Caco-2 (cell line): ENCODE data around the gene E2F4. TPM values are rescaled to one million over a fixed set of nuclear protein-coding genes. Genes with fewer than 3 reads are reported as not detected.

ENCODE experiments used
- BruUV-seq: library from RNA; stranded (reverse); fragments of 400-500 nt; replicated peaks from 2 replicates; lab custom pipeline; 2021; lab: Mats Ljungman, UMichigan
- CTCF ChIA-PET: fragments of 300-600 bp; sonication (Branson Sonifier 250); formaldehyde crosslinking; loops from one replicate; lab custom pipeline; 2022; ENCODE audit warnings: antibody characterized with exemption; lab: Charles Lee
- POLR2A ChIA-PET: fragments of 300-600 bp; sonication (Branson Sonifier 250); formaldehyde crosslinking; loops from one replicate; lab custom pipeline; 2022; ENCODE audit warnings: antibody characterized with exemption; lab: Charles Lee
- DNase-seq, 2 experiments: peaks; one replicate each; pipeline versions ENCODE4 v3.0.0 to v3.0.0-alpha.2; 2020 to 2022
- H3K27me3 ChIP-seq: replicated peaks from 2 replicates; pipeline ENCODE4 v1.6.0; 2011; ENCODE audit warnings: low read length; ENCODE audit not compliant: control insufficient read depth, insufficient read depth
- H3K36me3 ChIP-seq: 2 replicates; pipeline ENCODE4 v1.5.1; 2011; ENCODE audit warnings: low read length; ENCODE audit not compliant: control insufficient read depth, insufficient read depth
- H3K4me1 ChIP-seq: fragments of 250-450 bp; sonication (Bioruptor Pico); 2 replicates; pipeline ENCODE4 v1.5.1; 2020; ENCODE audit warnings: mild to moderate bottlenecking
- H3K4me3 ChIP-seq: 2 replicates; pipeline ENCODE4 v1.5.1; 2011; ENCODE audit warnings: low read depth, mild to moderate bottlenecking, control low read depth, low read length
- H3K9me3 ChIP-seq: fragments of 250-450 bp; sonication (Bioruptor Pico); 2 replicates; pipeline ENCODE4 v1.5.1; 2020; ENCODE audit warnings: mild to moderate bottlenecking, moderate library complexity
- H3K27ac Mint-ChIP-seq: one replicate; pipeline ENCODE4 v1.8.0; 2022; ENCODE audit warnings: mixed read lengths; ENCODE audit not compliant: unreplicated experiment
- H3K27me3 Mint-ChIP-seq: one replicate; pipeline ENCODE4 v1.8.0; 2022; ENCODE audit warnings: mixed read lengths; ENCODE audit not compliant: insufficient read depth, unreplicated experiment
- H3K36me3 Mint-ChIP-seq: one replicate; pipeline ENCODE4 v1.8.0; 2022; ENCODE audit warnings: mild to moderate bottlenecking, mixed read lengths; ENCODE audit not compliant: insufficient read depth, unreplicated experiment
- H3K4me1 Mint-ChIP-seq: one replicate; pipeline ENCODE4 v1.8.0; 2022; ENCODE audit warnings: low read depth, mixed read lengths; ENCODE audit not compliant: unreplicated experiment
- H3K4me3 Mint-ChIP-seq: one replicate; pipeline ENCODE4 v1.8.0; 2022; ENCODE audit warnings: mild to moderate bottlenecking, moderate library complexity, mixed read lengths; ENCODE audit not compliant: unreplicated experiment
- H3K9me3 Mint-ChIP-seq: one replicate; pipeline ENCODE4 v1.8.0; 2022; ENCODE audit warnings: mixed read lengths; ENCODE audit not compliant: unreplicated experiment
- CTCF ChIP-seq, 2 experiments: fragments of 200-600 bp in 1 of 2; IDR thresholded peaks; 1 replicate in 1 of 2; 2 replicates in 1 of 2; pipeline versions ENCODE4 v1.5.1 to v1.8.0; 2011 to 2022; ENCODE audit warnings: antibody characterized with exemption in 1 of 2, control low read depth in 1 of 2, inconsistent platforms in 1 of 2, low read depth in 1 of 2, low read length in 1 of 2, mild to moderate bottlenecking in 1 of 2, moderate library complexity in 1 of 2; ENCODE audit not compliant: insufficient read depth in 1 of 2, severe bottlenecking in 1 of 2, unreplicated experiment in 1 of 2
- intact Hi-C: fragments of 100-400 bp; cut with micrococcal nuclease; formaldehyde crosslinking; loops from one replicate; pipeline ENCODE4 v1.10.0; 2022; ENCODE audit not compliant: unreplicated experiment
- total RNA-seq: library from RNA; stranded (reverse); gene quantifications from 2 replicates; pipeline ENCODE4 v1.2.3, GENCODE V29; 2022

E2F4 gene
- total RNA-seq, 1 experiment from 2014 or later: 115 TPM

- Mint-ChIP-seq H3K36me3 (peaks cover 20% of the 10 kb centered on the region), H3K4me3 (no peak overlapping the region), H3K9me3 (no peaks in the 10 kb centered on the region), H3K27ac (no peak overlapping the region), H3K4me1 (peaks cover 8% of the 10 kb centered on the region), H3K27me3 (no peaks in the 10 kb centered on the region)
- H3K36me3 ChIP-seq: no peaks in the 10 kb centered on the region
- H3K4me3 ChIP-seq: no peak overlapping the region
- H3K9me3 ChIP-seq: no peaks in the 10 kb centered on the region
- intact Hi-C loops: no loop called here
- no peak for TF ChIP-seq CTCF (IDR thresholded peaks at IDR 0.05; ENCODE audit: insufficient read depth in 1 of 2, low read depth in 1 of 2, low read length in 1 of 2, severe bottlenecking in 1 of 2, unreplicated experiment in 1 of 2)
- no peaks in the 10 kb centered on the region for H3K27me3 ChIP-seq
- ChIA-PET CTCF (interaction anchor here (0.7 to 2.5 kb wide), 2 partner anchors 13 to 258 kb away, joined by 3 to 5 read pairs; partner anchors contain the start of gene ELMO3), POLR2A (no interaction called here)
- DNase-seq: no peak
- H3K4me1 ChIP-seq: peaks cover 28% of the 10 kb centered on the region; the same call in 1 of the 2 replicates
- BruUV-seq: no TSS peak
Measured at GRCh38 chr16:67211674-67212073, 19.7 kb downstream of the E2F4 start.

GRCh38 chr16:67212766-67213165 is 20.8 kb downstream of the E2F4 start:
- TF ChIP-seq CTCF (IDR thresholded peaks at IDR 0.05; ENCODE audit: insufficient read depth in 1 of 2, low read depth in 1 of 2, low read length in 1 of 2, severe bottlenecking in 1 of 2, unreplicated experiment in 1 of 2): no peak
- peaks cover 17% of the 10 kb centered on the region; the same call in 1 of the 2 replicates for H3K4me1 ChIP-seq
- peaks cover 7% of the 10 kb centered on the region for H3K4me1 Mint-ChIP-seq
- H3K4me3 Mint-ChIP-seq: no peak overlapping the region
- CTCF ChIA-PET: interaction anchor here (2.5 kb wide), 1 partner anchor 14 kb away, joined by 5 read pairs; the partner anchor contains the start of gene ELMO3
- no peaks in the 10 kb centered on the region for H3K9me3 Mint-ChIP-seq
- no peak for DNase-seq
- intact Hi-C loops: no loop called here
- POLR2A ChIA-PET: no interaction called here
- no peaks in the 10 kb centered on the region for H3K27me3 ChIP-seq
- H3K27me3 Mint-ChIP-seq: no peaks in the 10 kb centered on the region
- no TSS peak for BruUV-seq
- H3K27ac Mint-ChIP-seq: no peak overlapping the region
- H3K36me3 ChIP-seq: no peaks in the 10 kb centered on the region
- no peaks in the 10 kb centered on the region for H3K9me3 ChIP-seq
- no peak overlapping the region for H3K4me3 ChIP-seq
- H3K36me3 Mint-ChIP-seq: peaks cover 14% of the 10 kb centered on the region

GRCh38 chr16:67213197-67214019 is 21.5 kb downstream of the E2F4 start:
- H3K27me3 Mint-ChIP-seq: no peaks in the 10 kb centered on the region
- H3K36me3 Mint-ChIP-seq: peaks cover 13% of the 10 kb centered on the region
- peaks cover 15% of the 10 kb centered on the region; the same call in 1 of the 2 replicates for H3K4me1 ChIP-seq
- H3K4me3 Mint-ChIP-seq: no peak overlapping the region
- ChIA-PET CTCF (no interaction called here), POLR2A (interaction anchor here (1.0 kb wide), 1 partner anchor 13 kb away, joined by 4 read pairs; the partner anchor contains the start of gene TMEM208)
- H3K27me3 ChIP-seq: no peaks in the 10 kb centered on the region
- no peak for TF ChIP-seq CTCF (IDR thresholded peaks at IDR 0.05; ENCODE audit: insufficient read depth in 1 of 2, low read depth in 1 of 2, low read length in 1 of 2, severe bottlenecking in 1 of 2, unreplicated experiment in 1 of 2)
- no peak for DNase-seq
- H3K9me3 Mint-ChIP-seq: no peaks in the 10 kb centered on the region
- no peak overlapping the region for H3K4me3 ChIP-seq
- H3K4me1 Mint-ChIP-seq: peaks cover 7% of the 10 kb centered on the region
- no TSS peak for BruUV-seq
- no peaks in the 10 kb centered on the region for H3K9me3 ChIP-seq
- no peaks in the 10 kb centered on the region for H3K36me3 ChIP-seq
- intact Hi-C loops: no loop called here
- no peak overlapping the region for H3K27ac Mint-ChIP-seq
